KMS-11 (cell line): ENCODE data around the gene NUP214.

Experiments
- H2AFZ ChIP-seq: fragments of 200-600 bp; sonication (generic); 2 replicates; pipeline ENCODE4 v1.6.1; 2016; ENCODE audit warnings: antibody characterized with exemption, mixed run types, low read depth
- H3K27ac ChIP-seq: fragments of 200-600 bp; sonication (generic); 2 replicates; pipeline ENCODE4 v1.6.1; 2016; ENCODE audit warnings: mild to moderate bottlenecking, mixed run types
- H3K27me3 ChIP-seq: fragments of 200-600 bp; sonication (generic); 2 replicates; pipeline ENCODE4 v1.6.1; 2017; ENCODE audit warnings: mild to moderate bottlenecking, low read depth, mixed run types, moderate library complexity; ENCODE audit not compliant: insufficient read depth
- H3K36me3 ChIP-seq: fragments of 200-600 bp; sonication (generic); 2 replicates; pipeline ENCODE4 v1.6.1; 2017; ENCODE audit warnings: mild to moderate bottlenecking, mixed run types; ENCODE audit not compliant: insufficient read depth
- H3K4me1 ChIP-seq: fragments of 200-600 bp; sonication (generic); 2 replicates; pipeline ENCODE4 v1.6.1; 2016; ENCODE audit warnings: mild to moderate bottlenecking, low read depth, mixed run types; ENCODE audit not compliant: poor library complexity, severe bottlenecking
- H3K4me2 ChIP-seq: fragments of 200-600 bp; sonication (generic); 2 replicates; pipeline ENCODE4 v1.7.0; 2016; ENCODE audit warnings: mild to moderate bottlenecking, mixed run types
- H3K4me3 ChIP-seq: fragments of 200-600 bp; sonication (generic); IDR thresholded peaks from 2 replicates; pipeline ENCODE4 v1.6.1; 2017; ENCODE audit warnings: low read depth, low read length, mixed read lengths; ENCODE audit not compliant: insufficient read depth
- H3K79me2 ChIP-seq: fragments of 200-600 bp; sonication (generic); 2 replicates; pipeline ENCODE4 v1.6.1; 2016; ENCODE audit warnings: low read depth, mixed run types; ENCODE audit not compliant: insufficient read depth
- H3K9ac ChIP-seq: fragments of 200-600 bp; sonication (generic); 2 replicates; pipeline ENCODE4 v1.6.1; 2016; ENCODE audit warnings: mild to moderate bottlenecking, mixed run types
- H4K20me1 ChIP-seq: fragments of 200-600 bp; sonication (generic); 2 replicates; pipeline ENCODE4 v1.6.1; 2016; ENCODE audit warnings: mild to moderate bottlenecking, mixed run types; ENCODE audit not compliant: insufficient read depth
- CTCF ChIP-seq: fragments of 200-600 bp; sonication (generic); conservative IDR thresholded peaks from 2 replicates; pipeline ENCODE4 v1.6.1; 2017; ENCODE audit warnings: low read depth, mild to moderate bottlenecking, antibody characterized with exemption, low read length, moderate library complexity, mixed read lengths

The NUP214 gene

GRCh38 chr9:131080589-131080988, 44.8 kb upstream of the NUP214 start:
- Histone ChIP-seq H3K4me1 (no peaks in the 10 kb centered on the region), H3K36me3 (no peaks in the 10 kb centered on the region), H3K9ac (no peak overlapping the region), H2AFZ (no peak overlapping the region), H3K27me3 (peaks cover 88% of the 10 kb centered on the region), H3K27ac (no peak overlapping the region), H3K4me3 (no peak overlapping the region), H4K20me1 (no peaks in the 10 kb centered on the region), H3K79me2 (no peaks in the 10 kb centered on the region), H3K4me2 (no peak overlapping the region)
- TF ChIP-seq CTCF = no peak

GRCh38 chr9:131081868-131082267, 43.5 kb upstream of the NUP214 start:
- no peaks in the 10 kb centered on the region for H3K36me3 ChIP-seq

GRCh38 chr9:131082774-131083512, 42.4 kb upstream of the NUP214 start:
- Histone ChIP-seq H2AFZ (no peak overlapping the region), H3K4me2 (no peak overlapping the region), H3K27me3 (peaks cover 77% of the 10 kb centered on the region), H3K79me2 (no peaks in the 10 kb centered on the region), H4K20me1 (no peaks in the 10 kb centered on the region), H3K4me3 (no peak overlapping the region), H3K36me3 (no peaks in the 10 kb centered on the region), H3K9ac (no peak overlapping the region), H3K4me1 (no peaks in the 10 kb centered on the region), H3K27ac (no peak overlapping the region)
- no peak for TF ChIP-seq CTCF

More at GRCh38 chr9:131081868-131082267, 43.5 kb upstream of the NUP214 start:
- Histone ChIP-seq H2AFZ (no peak overlapping the region), H3K4me1 (no peaks in the 10 kb centered on the region), H3K27me3 (peaks cover 85% of the 10 kb centered on the region), H3K79me2 (no peaks in the 10 kb centered on the region), H3K4me3 (no peak overlapping the region), H4K20me1 (no peaks in the 10 kb centered on the region), H3K9ac (no peak overlapping the region), H3K27ac (no peak overlapping the region), H3K4me2 (no peak overlapping the region)
- no peak for TF ChIP-seq CTCF

GRCh38 chr9:131084661-131085369, 40.6 kb upstream of the NUP214 start:
- no peak for TF ChIP-seq CTCF
- H3K36me3 ChIP-seq = no peaks in the 10 kb centered on the region
- H3K4me1 ChIP-seq = no peaks in the 10 kb centered on the region
- no peak overlapping the region for H3K27ac ChIP-seq
- no peak overlapping the region for H3K4me2 ChIP-seq
- H4K20me1 ChIP-seq = no peaks in the 10 kb centered on the region
- peaks cover 58% of the 10 kb centered on the region for H3K27me3 ChIP-seq
- no peak overlapping the region for H3K4me3 ChIP-seq
- no peaks in the 10 kb centered on the region for H3K79me2 ChIP-seq
- no peak overlapping the region for H3K9ac ChIP-seq
- H2AFZ ChIP-seq = no peak overlapping the region
